HL-60 (cell line): ENCODE measurements around the gene HAUS5.

Source experiments
- GABPA ChIP-seq: IDR thresholded peaks from 2 replicates; pipeline ENCODE4 v1.6.1; 2012; ENCODE audit warnings: low read depth
- POLR2AphosphoS5 ChIP-seq: IDR thresholded peaks from 2 replicates; pipeline ENCODE4 v1.6.1; 2012; ENCODE audit warnings: low read depth
- TF ChIP-seq, protein P1 (sequence below): IDR thresholded peaks from one replicate; pipeline ENCODE4 v1.5.1; 2011; ENCODE audit warnings: low read length, control low read depth, inconsistent platforms; ENCODE audit not compliant: insufficient read depth
- TF ChIP-seq, protein P2 (sequence below): IDR thresholded peaks from 2 replicates; pipeline ENCODE4 v1.6.1; 2012; ENCODE audit warnings: low read depth; ENCODE audit not compliant: insufficient replicate concordance

DNA sequence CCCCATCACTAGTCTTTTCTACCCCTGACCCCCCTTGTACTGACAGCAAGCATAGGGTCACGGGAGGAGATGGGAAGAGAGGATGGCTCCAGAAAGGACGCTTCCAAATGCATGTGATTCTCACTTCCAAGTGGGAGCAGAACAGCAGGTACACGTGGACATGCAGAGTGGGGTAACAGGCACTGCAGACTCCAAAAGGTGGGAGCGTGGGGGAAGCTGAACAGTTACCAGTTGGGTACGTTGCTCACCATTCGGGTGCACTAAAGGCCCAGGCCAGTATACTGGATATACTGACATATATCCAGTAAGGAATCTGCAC is 26.7 kb downstream of the HAUS5 start:
- TF ChIP-seq, protein P1, sequence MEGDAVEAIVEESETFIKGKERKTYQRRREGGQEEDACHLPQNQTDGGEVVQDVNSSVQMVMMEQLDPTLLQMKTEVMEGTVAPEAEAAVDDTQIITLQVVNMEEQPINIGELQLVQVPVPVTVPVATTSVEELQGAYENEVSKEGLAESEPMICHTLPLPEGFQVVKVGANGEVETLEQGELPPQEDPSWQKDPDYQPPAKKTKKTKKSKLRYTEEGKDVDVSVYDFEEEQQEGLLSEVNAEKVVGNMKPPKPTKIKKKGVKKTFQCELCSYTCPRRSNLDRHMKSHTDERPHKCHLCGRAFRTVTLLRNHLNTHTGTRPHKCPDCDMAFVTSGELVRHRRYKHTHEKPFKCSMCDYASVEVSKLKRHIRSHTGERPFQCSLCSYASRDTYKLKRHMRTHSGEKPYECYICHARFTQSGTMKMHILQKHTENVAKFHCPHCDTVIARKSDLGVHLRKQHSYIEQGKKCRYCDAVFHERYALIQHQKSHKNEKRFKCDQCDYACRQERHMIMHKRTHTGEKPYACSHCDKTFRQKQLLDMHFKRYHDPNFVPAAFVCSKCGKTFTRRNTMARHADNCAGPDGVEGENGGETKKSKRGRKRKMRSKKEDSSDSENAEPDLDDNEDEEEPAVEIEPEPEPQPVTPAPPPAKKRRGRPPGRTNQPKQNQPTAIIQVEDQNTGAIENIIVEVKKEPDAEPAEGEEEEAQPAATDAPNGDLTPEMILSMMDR, result no peak
- TF ChIP-seq GABPA (no peak), POLR2AphosphoS5 (no peak)
- TF ChIP-seq, protein P2, sequence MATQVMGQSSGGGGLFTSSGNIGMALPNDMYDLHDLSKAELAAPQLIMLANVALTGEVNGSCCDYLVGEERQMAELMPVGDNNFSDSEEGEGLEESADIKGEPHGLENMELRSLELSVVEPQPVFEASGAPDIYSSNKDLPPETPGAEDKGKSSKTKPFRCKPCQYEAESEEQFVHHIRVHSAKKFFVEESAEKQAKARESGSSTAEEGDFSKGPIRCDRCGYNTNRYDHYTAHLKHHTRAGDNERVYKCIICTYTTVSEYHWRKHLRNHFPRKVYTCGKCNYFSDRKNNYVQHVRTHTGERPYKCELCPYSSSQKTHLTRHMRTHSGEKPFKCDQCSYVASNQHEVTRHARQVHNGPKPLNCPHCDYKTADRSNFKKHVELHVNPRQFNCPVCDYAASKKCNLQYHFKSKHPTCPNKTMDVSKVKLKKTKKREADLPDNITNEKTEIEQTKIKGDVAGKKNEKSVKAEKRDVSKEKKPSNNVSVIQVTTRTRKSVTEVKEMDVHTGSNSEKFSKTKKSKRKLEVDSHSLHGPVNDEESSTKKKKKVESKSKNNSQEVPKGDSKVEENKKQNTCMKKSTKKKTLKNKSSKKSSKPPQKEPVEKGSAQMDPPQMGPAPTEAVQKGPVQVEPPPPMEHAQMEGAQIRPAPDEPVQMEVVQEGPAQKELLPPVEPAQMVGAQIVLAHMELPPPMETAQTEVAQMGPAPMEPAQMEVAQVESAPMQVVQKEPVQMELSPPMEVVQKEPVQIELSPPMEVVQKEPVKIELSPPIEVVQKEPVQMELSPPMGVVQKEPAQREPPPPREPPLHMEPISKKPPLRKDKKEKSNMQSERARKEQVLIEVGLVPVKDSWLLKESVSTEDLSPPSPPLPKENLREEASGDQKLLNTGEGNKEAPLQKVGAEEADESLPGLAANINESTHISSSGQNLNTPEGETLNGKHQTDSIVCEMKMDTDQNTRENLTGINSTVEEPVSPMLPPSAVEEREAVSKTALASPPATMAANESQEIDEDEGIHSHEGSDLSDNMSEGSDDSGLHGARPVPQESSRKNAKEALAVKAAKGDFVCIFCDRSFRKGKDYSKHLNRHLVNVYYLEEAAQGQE, result no peak
